CD4-positive, alpha-beta T cell (primary cell): ENCODE measurements around the gene SLC25A33. TPM values are rescaled to one million over a fixed set of nuclear protein-coding genes. Genes with fewer than 3 reads are reported as not detected.
A peak's percentile ranks its signal among the peaks of the same experiment; 100 is the strongest.

Source experiments
- ATAC-seq: fragments of 200-7000 bp; cut with Tn5 transposase; one replicate; pipeline ENCODE4 v1.10.0; 2022; ENCODE audit warnings: mild to moderate bottlenecking; ENCODE audit not compliant: poor library complexity
- CTCF ChIA-PET: fragments of 350-600 bp; sonication (Branson Sonifier 250); formaldehyde crosslinking; loops from one replicate; lab custom pipeline; 2021; ENCODE audit warnings: antibody characterized with exemption, inconsistent platforms; lab: Charles Lee
- POLR2A ChIA-PET: fragments of 350-600 bp; sonication (Branson Sonifier 250); formaldehyde crosslinking; loops from one replicate; lab custom pipeline; 2021; ENCODE audit warnings: antibody characterized with exemption, inconsistent platforms; lab: Charles Lee
- DNase-seq, 14 experiments: peaks; one replicate each; pipeline ENCODE4 v3.0.0-alpha.2; 2013 to 2020; ENCODE audit warnings: mixed read lengths in 2 of 14
- H3K27ac ChIP-seq, 2 donors: one replicate each; pipeline versions ENCODE4 v1.5.1 to v1.7.0; 2013; ENCODE audit warnings: low read length in 2 of 2, low read depth in 1 of 2, mild to moderate bottlenecking in 1 of 2
- H3K27me3 ChIP-seq, 2 experiments: 1 replicate in 1 of 2; 2 replicates in 1 of 2; pipeline versions ENCODE4 v1.6.1 to v1.7.0; 2013; ENCODE audit warnings: low read length in 2 of 2, control low read depth in 1 of 2, mild to moderate bottlenecking in 1 of 2, moderate library complexity in 1 of 2; ENCODE audit not compliant: insufficient read depth in 2 of 2, control insufficient read depth in 1 of 2
- H3K36me3 ChIP-seq: one replicate; pipeline ENCODE4 v1.6.1; 2013; ENCODE audit warnings: low read length, control low read depth; ENCODE audit not compliant: insufficient read depth
- H3K4me1 ChIP-seq: one replicate; pipeline ENCODE4 v1.6.1; 2013; ENCODE audit warnings: low read length, control low read depth; ENCODE audit not compliant: insufficient read depth
- H3K4me3 ChIP-seq: one replicate; pipeline ENCODE4 v1.5.1; 2013; ENCODE audit warnings: mild to moderate bottlenecking, low read length, moderate library complexity
- H3K9me3 ChIP-seq, 2 experiments: 1 replicate in 1 of 2; 2 replicates in 1 of 2; pipeline versions ENCODE4 v1.6.1 to v1.7.0; 2013; ENCODE audit warnings: low read length in 2 of 2, mild to moderate bottlenecking in 2 of 2, control low read depth in 1 of 2, moderate library complexity in 1 of 2; ENCODE audit not compliant: control insufficient read depth in 1 of 2, insufficient read depth in 1 of 2
- H3K27ac Mint-ChIP-seq: one replicate; pipeline ENCODE4 v1.8.0; 2020; ENCODE audit warnings: mixed read lengths
- H3K27me3 Mint-ChIP-seq: one replicate; pipeline ENCODE4 v1.8.0; 2021; ENCODE audit warnings: mixed read lengths
- H3K36me3 Mint-ChIP-seq: one replicate; pipeline ENCODE4 v1.8.0; 2021; ENCODE audit warnings: low read depth, mixed read lengths
- H3K4me1 Mint-ChIP-seq: one replicate; pipeline ENCODE4 v1.8.0; 2021; ENCODE audit warnings: low read depth, mixed read lengths
- H3K4me3 Mint-ChIP-seq: one replicate; pipeline ENCODE4 v1.8.0; 2020; ENCODE audit warnings: mild to moderate bottlenecking, mixed read lengths
- H3K9me3 Mint-ChIP-seq: one replicate; pipeline ENCODE4 v1.8.0; 2020; ENCODE audit warnings: mixed read lengths
- intact Hi-C, 2 experiments: fragments of 100-400 bp; cut with DNase I in 1 of 2; cut with micrococcal nuclease in 1 of 2; formaldehyde crosslinking; loops; one replicate each; pipeline versions ENCODE4 v1.15.1 to v1.9.0; 2023 to 2025; cut with DNase I, micrococcal nuclease
- total RNA-seq, 174 experiments: library from RNA in 2 of 174; stranded (reverse) in 2 of 174; gene quantifications; one replicate each; pipeline ENCODE4 v1.2.3 and lab custom pipeline; 2021 to 2026
- TF ChIP-seq, protein P1 (sequence below): fragments of 200-600 bp; IDR thresholded peaks from one replicate; pipeline ENCODE4 v1.8.0; 2022; ENCODE audit warnings: antibody characterized with exemption, mild to moderate bottlenecking

The SLC25A33 gene
- total RNA-seq, 2 experiments from 2014 or later, result 5.9 to 6.6 TPM

DNA sequence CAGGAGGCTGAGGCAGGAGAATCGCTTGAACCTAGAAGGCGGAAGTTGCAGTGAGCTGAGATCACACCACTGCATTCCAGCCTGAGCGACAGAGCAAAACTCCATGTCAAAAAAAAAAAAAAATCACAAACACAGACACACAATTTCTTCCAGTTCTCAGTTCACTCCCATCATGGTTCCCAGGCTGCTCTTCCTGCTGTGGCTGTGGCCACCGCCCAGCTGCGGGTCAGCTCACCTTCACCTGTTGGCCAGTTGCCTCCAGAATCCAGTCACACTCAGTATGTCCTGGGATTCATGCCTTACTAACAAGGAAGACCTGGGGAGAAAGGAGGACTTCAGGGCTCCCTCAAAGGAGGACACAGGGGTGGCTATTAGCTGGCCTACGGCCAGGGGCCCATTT is 45.9 kb upstream of the SLC25A33 start:
- CTCF ChIA-PET, result interaction anchor here (1.1 to 1.4 kb wide), 2 partner anchors 38 to 226 kb away, joined by 3 to 4 read pairs; no protein-coding TSS in a partner anchor

DNA sequence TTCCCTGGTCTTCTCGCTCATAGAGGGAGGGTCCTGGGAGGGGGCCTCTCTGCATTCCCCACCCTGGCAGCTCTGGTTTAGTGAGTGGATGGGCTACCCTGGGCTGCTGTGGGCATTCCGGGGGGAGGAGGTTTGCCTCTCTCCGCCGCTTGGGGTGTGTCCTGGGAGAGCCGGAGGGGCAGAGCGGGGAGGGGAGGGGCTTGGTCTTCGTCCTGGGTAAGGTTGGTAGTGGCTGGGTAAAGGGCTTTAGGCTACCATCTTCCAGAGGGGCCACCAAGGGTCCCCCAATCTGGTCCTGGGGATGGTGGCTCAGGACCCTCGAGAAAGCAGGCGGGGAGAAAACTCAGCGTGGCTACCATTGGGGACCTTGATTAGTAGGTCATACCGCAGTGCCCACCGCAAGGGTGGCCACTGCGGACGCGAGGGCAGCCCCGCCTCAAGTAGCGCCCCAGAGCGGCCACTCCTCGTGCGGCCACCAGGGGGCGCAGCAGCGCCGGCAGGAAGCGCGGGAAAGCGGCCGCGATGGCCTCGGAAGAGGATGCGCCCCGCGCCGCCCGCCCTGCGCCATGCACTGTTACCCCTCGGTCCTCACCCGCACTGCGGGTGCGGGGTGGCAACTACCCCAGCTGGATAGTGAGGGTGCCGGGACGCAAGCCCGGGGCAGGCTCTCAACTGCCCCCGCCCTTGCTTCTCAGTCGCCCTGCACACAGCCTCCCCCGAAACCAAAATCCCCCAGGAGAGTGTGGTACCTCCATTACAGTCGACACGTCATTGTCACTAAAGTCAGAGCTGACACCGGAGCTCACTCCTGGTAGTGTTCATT is 44.1 kb upstream of the SLC25A33 start:
- peaks cover 6% of the 10 kb centered on the region for H3K4me1 Mint-ChIP-seq
- peak overlapping the region; percentile 43 for H3K4me3 ChIP-seq
- ChIA-PET CTCF (interaction anchor here (0.6 to 1.9 kb wide), 6 partner anchors 11 to 228 kb away, joined by 3 to 8 read pairs (median 6); no protein-coding TSS in a partner anchor), POLR2A (no interaction called here)
- no peaks in the 10 kb centered on the region for H3K27me3 ChIP-seq
- H3K4me1 ChIP-seq, result peaks cover 13% of the 10 kb centered on the region
- H3K27me3 Mint-ChIP-seq, result peaks cover 4% of the 10 kb centered on the region
- no peaks in the 10 kb centered on the region for H3K36me3 ChIP-seq
- no peaks in the 10 kb centered on the region for H3K36me3 Mint-ChIP-seq
- peak overlapping the region; percentile 72 for H3K4me3 Mint-ChIP-seq
- H3K9me3 ChIP-seq, result no peaks in the 10 kb centered on the region
- H3K27ac Mint-ChIP-seq, result no peak overlapping the region
- intact Hi-C loops, result loop anchor here (1.0 to 5.0 kb wide), 4 partner anchors 78 to 932 kb away; no protein-coding TSS in a partner anchor
- TF ChIP-seq, protein P1, sequence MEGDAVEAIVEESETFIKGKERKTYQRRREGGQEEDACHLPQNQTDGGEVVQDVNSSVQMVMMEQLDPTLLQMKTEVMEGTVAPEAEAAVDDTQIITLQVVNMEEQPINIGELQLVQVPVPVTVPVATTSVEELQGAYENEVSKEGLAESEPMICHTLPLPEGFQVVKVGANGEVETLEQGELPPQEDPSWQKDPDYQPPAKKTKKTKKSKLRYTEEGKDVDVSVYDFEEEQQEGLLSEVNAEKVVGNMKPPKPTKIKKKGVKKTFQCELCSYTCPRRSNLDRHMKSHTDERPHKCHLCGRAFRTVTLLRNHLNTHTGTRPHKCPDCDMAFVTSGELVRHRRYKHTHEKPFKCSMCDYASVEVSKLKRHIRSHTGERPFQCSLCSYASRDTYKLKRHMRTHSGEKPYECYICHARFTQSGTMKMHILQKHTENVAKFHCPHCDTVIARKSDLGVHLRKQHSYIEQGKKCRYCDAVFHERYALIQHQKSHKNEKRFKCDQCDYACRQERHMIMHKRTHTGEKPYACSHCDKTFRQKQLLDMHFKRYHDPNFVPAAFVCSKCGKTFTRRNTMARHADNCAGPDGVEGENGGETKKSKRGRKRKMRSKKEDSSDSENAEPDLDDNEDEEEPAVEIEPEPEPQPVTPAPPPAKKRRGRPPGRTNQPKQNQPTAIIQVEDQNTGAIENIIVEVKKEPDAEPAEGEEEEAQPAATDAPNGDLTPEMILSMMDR, result peak; percentile 93
- ATAC-seq (peak; percentile 86), DNase-seq (peak; percentile 40 to 86 (median 57))
- no peaks in the 10 kb centered on the region for H3K9me3 Mint-ChIP-seq
- no peak overlapping the region for H3K27ac ChIP-seq

More for the DNA sequence above, 45.9 kb upstream of the SLC25A33 start:
- H3K9me3 Mint-ChIP-seq, result no peaks in the 10 kb centered on the region
- H3K4me3 ChIP-seq, result no peak overlapping the region
- no peak overlapping the region for H3K4me3 Mint-ChIP-seq
- peaks cover 13% of the 10 kb centered on the region for H3K4me1 ChIP-seq
- H3K36me3 Mint-ChIP-seq, result no peaks in the 10 kb centered on the region
- H3K27me3 ChIP-seq, result no peaks in the 10 kb centered on the region
- H3K27me3 Mint-ChIP-seq, result peaks cover 4% of the 10 kb centered on the region
- TF ChIP-seq, protein P1, result no peak
- H3K9me3 ChIP-seq, result no peaks in the 10 kb centered on the region
- no peaks in the 10 kb centered on the region for H3K36me3 ChIP-seq
- DNase-seq (no peak), ATAC-seq (no peak)
- peaks cover 6% of the 10 kb centered on the region for H3K4me1 Mint-ChIP-seq
- intact Hi-C loops, result loop anchor here in 1 of 2 experiments (5.0 kb wide), 1 partner anchor 934 kb away; no protein-coding TSS in a partner anchor
- POLR2A ChIA-PET, result interaction anchor here (0.6 kb wide), 1 partner anchor 354 kb away, joined by 3 read pairs; no protein-coding TSS in a partner anchor
- H3K27ac ChIP-seq, result no peak overlapping the region
- no peak overlapping the region for H3K27ac Mint-ChIP-seq

DNA sequence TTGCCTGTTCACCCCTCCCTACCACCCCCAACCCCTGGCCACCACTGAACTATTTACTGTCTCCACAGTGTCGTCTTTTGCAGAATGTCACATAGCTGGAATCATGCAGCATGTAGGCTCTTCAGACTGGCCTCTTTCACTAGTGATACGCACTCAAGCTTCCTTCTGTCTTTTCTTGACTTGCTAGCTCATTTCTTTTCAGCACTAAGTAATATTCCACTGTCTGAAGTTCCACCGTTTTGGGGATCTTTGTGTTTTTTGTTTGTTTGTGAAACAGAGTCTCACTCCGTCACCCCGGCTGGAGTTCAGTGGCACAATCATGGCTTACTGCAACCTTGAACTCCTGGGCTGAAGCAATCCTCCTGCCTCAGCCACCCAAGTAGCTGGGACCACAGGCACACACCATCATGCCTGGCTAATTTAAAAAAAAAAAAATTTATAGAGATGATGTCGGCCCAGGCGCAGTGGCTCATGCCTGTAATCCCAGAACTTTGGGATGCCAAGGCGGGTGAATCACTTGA is 43.4 kb upstream of the SLC25A33 start:
- Mint-ChIP-seq H3K36me3 (no peaks in the 10 kb centered on the region), H3K9me3 (no peaks in the 10 kb centered on the region), H3K4me3 (no peak overlapping the region), H3K27ac (no peak overlapping the region), H3K27me3 (peaks cover 4% of the 10 kb centered on the region), H3K4me1 (peaks cover 6% of the 10 kb centered on the region)
- ChIA-PET CTCF (interaction anchor here (0.8 to 1.9 kb wide), 4 partner anchors 76 to 229 kb away, joined by 4 to 8 read pairs (median 7); no protein-coding TSS in a partner anchor), POLR2A (no interaction called here)
- H3K4me1 ChIP-seq, result peaks cover 12% of the 10 kb centered on the region
- no peak overlapping the region for H3K27ac ChIP-seq
- intact Hi-C loops, result loop anchor here (1.0 to 2.0 kb wide), 3 partner anchors 77 to 371 kb away; no protein-coding TSS in a partner anchor
- H3K36me3 ChIP-seq, result no peaks in the 10 kb centered on the region
- no peaks in the 10 kb centered on the region for H3K27me3 ChIP-seq
- H3K9me3 ChIP-seq, result no peaks in the 10 kb centered on the region
- ATAC-seq, result no peak
- H3K4me3 ChIP-seq, result no peak overlapping the region
- TF ChIP-seq, protein P1, result no peak
- no peak for DNase-seq
